NB4 (cell line): ENCODE data around the gene ARL4D.
"Not testable (repeated sequence)": the region's sequence is repeated elsewhere in the genome, so short reads cannot be mapped to it uniquely, and the experiment has no call there.

Experiments used
- CTCF ChIP-seq: IDR thresholded peaks from one replicate; pipeline ENCODE4 v1.5.1; 2012; ENCODE audit warnings: low read depth, low read length
- POLR2A ChIP-seq: IDR thresholded peaks from 2 replicates; pipeline ENCODE4 v1.6.1; 2011; ENCODE audit warnings: mild to moderate bottlenecking; ENCODE audit not compliant: insufficient read length; ENCODE audit errors: extremely low read depth
- TF ChIP-seq, protein P1 (sequence below): IDR thresholded peaks from 2 replicates; pipeline ENCODE4 v1.6.1; 2011; ENCODE audit warnings: low read depth, low read length

DNA sequence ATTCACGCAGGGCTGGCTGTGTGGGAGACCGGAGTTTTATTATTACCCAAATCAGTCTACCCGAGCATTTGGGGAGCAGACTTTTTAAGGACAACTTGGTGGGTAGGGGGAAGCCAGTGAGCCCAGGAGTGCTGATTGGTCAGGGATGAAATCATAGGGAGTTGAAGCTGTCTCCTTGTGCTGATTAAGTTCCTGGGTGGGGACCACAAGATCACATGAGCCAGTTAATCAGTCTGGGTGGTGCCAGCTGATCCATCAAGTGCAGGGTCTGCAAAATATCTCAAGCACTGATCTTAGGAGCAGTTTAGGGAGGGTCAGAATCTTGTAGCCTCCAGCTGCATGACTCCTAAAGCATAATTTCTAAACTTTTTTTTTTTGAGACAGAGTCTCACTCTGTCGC, 22.9 kb upstream of the ARL4D start:
- TF ChIP-seq, protein P1, sequence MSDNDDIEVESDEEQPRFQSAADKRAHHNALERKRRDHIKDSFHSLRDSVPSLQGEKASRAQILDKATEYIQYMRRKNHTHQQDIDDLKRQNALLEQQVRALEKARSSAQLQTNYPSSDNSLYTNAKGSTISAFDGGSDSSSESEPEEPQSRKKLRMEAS: not testable (repeated sequence)
- not testable (repeated sequence) for TF ChIP-seq POLR2A, CTCF
